Measurements from ENCODE around the gene PSMF1. TPM values are rescaled to one million over a fixed set of nuclear protein-coding genes. Genes with fewer than 3 reads are reported as not detected.

PSMF1 gene
- total RNA-seq, 4 donors from 2014 or later, result 70.0 to 111 (median 89.0) TPM

GRCh38 chr20:1197801-1198200 lies 79.4 kb downstream of the PSMF1 start:
- no peaks in the 10 kb centered on the region for H3K36me3 ChIP-seq
- no peak overlapping the region for H3K4me3 ChIP-seq
- peaks cover 0 to 5% (median 0%) of the 10 kb centered on the region in 4 donors for H3K27me3 ChIP-seq
- no peak overlapping the region for H3K27ac ChIP-seq
- TF ChIP-seq POLR2A (IDR thresholded peaks at IDR 0.05) (no peak), CTCF (IDR thresholded peaks at IDR 0.05) (no peak)
- 78 to 82% methylated on average over 7 of the region's 7 CpGs for WGBS, 2 donors
- no peak for DNase-seq
- intact Hi-C loops (cut with DNase I), result no loop called here
- peaks cover 0 to 9% (median 0%) of the 10 kb centered on the region in 3 donors for H3K4me1 ChIP-seq
- H3K9me3 ChIP-seq, result no peaks in the 10 kb centered on the region

- H3K4me1 ChIP-seq, result peaks cover 0 to 18% (median 0%) of the 10 kb centered on the region in 3 donors
- no peak overlapping the region for H3K27ac ChIP-seq
- H3K4me3 ChIP-seq, result no peak overlapping the region
- intact Hi-C loops (cut with DNase I), result no loop called here
- TF ChIP-seq CTCF (IDR thresholded peaks at IDR 0.05) (no peak), POLR2A (IDR thresholded peaks at IDR 0.05) (no peak)
- no peaks in the 10 kb centered on the region for H3K9me3 ChIP-seq
- peaks cover 0 to 5% (median 0%) of the 10 kb centered on the region in 4 donors for H3K27me3 ChIP-seq
- 90 to 93% methylated on average over 5 of the region's 5 CpGs for WGBS, 2 donors
- no peak for DNase-seq
- no peaks in the 10 kb centered on the region for H3K36me3 ChIP-seq
Measured at GRCh38 chr20:1198751-1199150, 80.3 kb downstream of the PSMF1 start.

DNA sequence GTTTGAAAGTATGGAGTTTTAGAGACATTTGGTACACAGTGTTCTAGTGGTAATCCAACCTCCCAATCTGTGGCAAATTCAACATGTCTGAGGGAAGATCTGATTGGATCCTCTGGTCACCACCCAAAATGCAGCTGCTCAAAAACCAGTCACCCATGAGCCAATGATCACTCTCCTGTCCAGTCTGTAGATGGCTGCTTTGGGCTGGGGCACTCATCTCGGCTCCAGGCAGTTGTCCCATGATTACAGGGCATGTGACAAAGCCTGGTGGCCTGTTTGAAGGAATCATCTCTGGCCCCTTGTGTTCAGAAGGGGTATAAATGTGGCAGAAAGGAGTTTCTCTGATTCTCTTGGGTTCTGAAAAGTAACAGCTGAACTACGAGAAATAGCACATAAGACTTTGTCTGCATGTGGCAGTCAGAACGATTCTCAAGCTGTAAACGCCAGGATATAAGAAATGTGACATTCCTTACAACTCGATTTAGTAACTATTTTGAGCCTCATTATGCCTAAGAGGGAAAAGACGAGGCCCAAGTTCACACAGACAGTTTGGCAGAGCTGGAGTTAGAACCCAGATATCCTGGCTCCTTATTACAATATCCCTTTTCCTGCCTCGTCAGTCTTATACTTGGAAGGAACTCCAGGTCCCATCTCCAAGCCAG lies 80.9 kb downstream of the PSMF1 start:
- H3K4me1 ChIP-seq, result peaks cover 0 to 24% (median 0%) of the 10 kb centered on the region in 3 donors
- H3K27ac ChIP-seq, result peak overlapping the region in 1 of 4 donors; percentile 10
- 67 to 68% methylated on average over 6 to 7 of the region's 7 CpGs for WGBS, 2 donors
- no peak for DNase-seq
- H3K4me3 ChIP-seq, result no peak overlapping the region
- no peaks in the 10 kb centered on the region for H3K36me3 ChIP-seq
- no peaks in the 10 kb centered on the region for H3K9me3 ChIP-seq
- TF ChIP-seq POLR2A (IDR thresholded peaks at IDR 0.05) (no peak), CTCF (IDR thresholded peaks at IDR 0.05) (no peak)
- H3K27me3 ChIP-seq, result peaks cover 0 to 5% (median 0%) of the 10 kb centered on the region in 4 donors
- intact Hi-C loops (cut with DNase I), result no loop called here

- peak overlapping the region in 1 of 4 donors; percentile 10 for H3K27ac ChIP-seq
- intact Hi-C loops (cut with DNase I), result no loop called here
Measured at GRCh38 chr20:1199964-1200363, 81.6 kb downstream of the PSMF1 start.

More at GRCh38 chr20:1199964-1200363, 81.6 kb downstream of the PSMF1 start:
- peaks cover 0 to 28% (median 0%) of the 10 kb centered on the region in 3 donors for H3K4me1 ChIP-seq
- DNase-seq, result no peak
- TF ChIP-seq CTCF (IDR thresholded peaks at IDR 0.05) (no peak), POLR2A (IDR thresholded peaks at IDR 0.05) (no peak)
- WGBS, 2 donors, result 77 to 88% methylated on average over 1 of the region's 1 CpG
- peaks cover 0 to 5% (median 0%) of the 10 kb centered on the region in 4 donors for H3K27me3 ChIP-seq
- H3K4me3 ChIP-seq, result no peak overlapping the region
- H3K9me3 ChIP-seq, result no peaks in the 10 kb centered on the region
- no peaks in the 10 kb centered on the region for H3K36me3 ChIP-seq
